IMR-90 (cell line): Measurements from ENCODE around the gene AKR7A2. TPM values are rescaled to one million over a fixed set of nuclear protein-coding genes. Genes with fewer than 3 reads are reported as not detected.

Experiments used
- ATAC-seq: fragments of 200-7000 bp; cut with Tn5 transposase; 2 replicates; pipeline ENCODE4 v1.9.1; 2020; ENCODE audit warnings: low read depth, mild to moderate bottlenecking, moderate library complexity
- Bru-seq: library from RNA; stranded (reverse); fragments of 400-500 nt; gene quantifications from one replicate; lab custom pipeline; 2021; lab: Mats Ljungman, UMichigan
- BruChase-seq, 2 experiments: library from RNA; stranded (reverse); fragments of 400-500 nt; gene quantifications; one replicate each; lab custom pipeline; 2021; lab: Mats Ljungman, UMichigan
- BruUV-seq: library from RNA; stranded (reverse); fragments of 400-500 nt; replicated peaks from 2 replicates; lab custom pipeline; 2021; lab: Mats Ljungman, UMichigan
- CTCF ChIA-PET: fragments of 300-600 bp; formaldehyde crosslinking; extraction: SDS; loops from one replicate; lab custom pipeline; 2021; ENCODE audit warnings: antibody characterized with exemption; lab: Yijun Ruan, JAX
- POLR2A ChIA-PET: fragments of 300-600 bp; sonication (Branson Sonifier 250); formaldehyde crosslinking; loops from one replicate; lab custom pipeline; 2022; ENCODE audit warnings: antibody characterized with exemption; ENCODE audit not compliant: unreplicated experiment; lab: Charles Lee
- DNase-seq: peaks from one replicate; pipeline ENCODE4 v3.0.0; 2013
- H2AFZ ChIP-seq: replicated peaks from 2 replicates; pipeline ENCODE3; 2013; ENCODE audit warnings: low read length, mild to moderate bottlenecking; ENCODE audit not compliant: poor library complexity
- H2AK5ac ChIP-seq: 2 replicates; pipeline ENCODE4 v1.6.1; 2013; ENCODE audit warnings: low read depth, low read length, inconsistent platforms
- H2AK9ac ChIP-seq: replicated peaks from 2 replicates; pipeline ENCODE3; 2013; ENCODE audit warnings: mild to moderate bottlenecking, low read depth, low read length, moderate library complexity; ENCODE audit not compliant: poor library complexity
- H2BK120ac ChIP-seq: 2 replicates; pipeline ENCODE4 v1.6.1; 2013; ENCODE audit warnings: low read depth, low read length, inconsistent platforms
- H2BK15ac ChIP-seq: 3 replicates; pipeline ENCODE4 v1.6.1; 2013; ENCODE audit warnings: low read depth, low read length, inconsistent platforms
- H2BK20ac ChIP-seq: 2 replicates; pipeline ENCODE4 v1.6.1; 2013; ENCODE audit warnings: low read depth, mild to moderate bottlenecking, inconsistent platforms, low read length, moderate library complexity
- H2BK5ac ChIP-seq: 2 replicates; pipeline ENCODE4 v1.6.1; 2013; ENCODE audit warnings: mild to moderate bottlenecking, low read depth, low read length, inconsistent platforms; ENCODE audit not compliant: poor library complexity, severe bottlenecking
- H3K14ac ChIP-seq: replicated peaks from 2 replicates; pipeline ENCODE4 v1.6.1; 2013; ENCODE audit warnings: low read depth, low read length, inconsistent platforms
- H3K18ac ChIP-seq: 2 replicates; pipeline ENCODE4 v1.6.1; 2013; ENCODE audit warnings: low read depth, low read length, control low read depth
- H3K23ac ChIP-seq: 2 replicates; pipeline ENCODE4 v1.6.1; 2013; ENCODE audit warnings: low read depth, low read length, inconsistent platforms
- H3K27ac ChIP-seq: 2 replicates; pipeline ENCODE4 v1.5.1; 2013; ENCODE audit warnings: mild to moderate bottlenecking, control low read depth, low read length; ENCODE audit not compliant: insufficient read depth
- H3K27me3 ChIP-seq: 2 replicates; pipeline ENCODE4 v1.6.1; 2013; ENCODE audit warnings: low read length; ENCODE audit not compliant: control insufficient read depth, insufficient read depth
- H3K36me3 ChIP-seq: 2 replicates; pipeline ENCODE4 v1.6.1; 2013; ENCODE audit warnings: low read length, mixed read lengths; ENCODE audit not compliant: control insufficient read depth, insufficient read depth
- H3K4ac ChIP-seq: 2 replicates; pipeline ENCODE4 v1.6.1; 2013; ENCODE audit warnings: low read depth, low read length, inconsistent platforms
- H3K4me1 ChIP-seq: 2 replicates; pipeline ENCODE4 v1.6.1; 2013; ENCODE audit warnings: low read length, mixed read lengths; ENCODE audit not compliant: control insufficient read depth, insufficient read depth
- H3K4me2 ChIP-seq: 2 replicates; pipeline ENCODE4 v1.6.1; 2013; ENCODE audit warnings: low read depth, mild to moderate bottlenecking, control low read depth, low read length, moderate library complexity
- H3K4me3 ChIP-seq: 2 replicates; pipeline ENCODE4 v1.5.1; 2013; ENCODE audit warnings: low read depth, mild to moderate bottlenecking, control low read depth, low read length, moderate library complexity; ENCODE audit not compliant: insufficient read depth
- H3K56ac ChIP-seq: 2 replicates; pipeline ENCODE4 v1.6.1; 2013; ENCODE audit warnings: low read length, inconsistent platforms; ENCODE audit not compliant: insufficient read depth; ENCODE audit errors: extremely low read depth
- H3K79me1 ChIP-seq, 2 experiments: 2 replicates each; pipeline ENCODE4 v1.6.1; 2013; ENCODE audit warnings: low read length in 2 of 2, inconsistent platforms in 1 of 2, low read depth in 1 of 2
- H3K9ac ChIP-seq: 2 replicates; pipeline ENCODE4 v1.6.1; 2013; ENCODE audit warnings: low read depth, low read length, control low read depth
- H3K9me1 ChIP-seq: 2 replicates; pipeline ENCODE4 v1.6.1; 2013; ENCODE audit warnings: low read length, inconsistent platforms; ENCODE audit not compliant: insufficient read depth
- H3K9me3 ChIP-seq: 2 replicates; pipeline ENCODE4 v1.6.1; 2013; ENCODE audit warnings: low read length; ENCODE audit not compliant: control insufficient read depth, insufficient read depth
- H4K20me1 ChIP-seq: 2 replicates; pipeline ENCODE4 v1.6.1; 2013; ENCODE audit warnings: low read length, inconsistent platforms; ENCODE audit not compliant: insufficient read depth
- H4K5ac ChIP-seq: 2 replicates; pipeline ENCODE4 v1.6.1; 2013; ENCODE audit warnings: mild to moderate bottlenecking, low read depth, low read length, control low read depth
- H4K8ac ChIP-seq, 2 experiments: 2 replicates each; pipeline ENCODE4 v1.6.1; 2013; ENCODE audit warnings: low read depth in 2 of 2, low read length in 2 of 2, control low read depth in 1 of 2, inconsistent platforms in 1 of 2
- H4K91ac ChIP-seq: 2 replicates; pipeline ENCODE4 v1.6.1; 2013; ENCODE audit warnings: low read depth, low read length, inconsistent platforms; ENCODE audit not compliant: insufficient read depth
- CHD1 ChIP-seq: IDR thresholded peaks from 2 replicates; pipeline ENCODE4 v1.6.1; 2012; ENCODE audit warnings: low read depth, low read length, improper control_type of control experiment
- FOS ChIP-seq: fragments of 150-350 bp; IDR thresholded peaks from 2 replicates; pipeline ENCODE4 v1.6.1; 2016; ENCODE audit warnings: low read depth, low read length
- MAZ ChIP-seq: IDR thresholded peaks from 2 replicates; pipeline ENCODE4 v1.6.1; 2012; ENCODE audit warnings: low read depth, mild to moderate bottlenecking, low read length, improper control_type of control experiment, moderate library complexity, borderline replicate concordance
- MXI1 ChIP-seq: IDR thresholded peaks from 2 replicates; pipeline ENCODE4 v1.6.1; 2012; ENCODE audit warnings: low read depth, mild to moderate bottlenecking, low read length, moderate library complexity, borderline replicate concordance
- POLR2A ChIP-seq: IDR thresholded peaks from 2 replicates; pipeline ENCODE4 v1.6.1; 2012; ENCODE audit warnings: mild to moderate bottlenecking, low read depth, low read length
- WGBS, 2 experiments: methylation state at CpG; one replicate each; pipeline versions ENCODE4 v1.1.5 to v1.1.7; 2013; ENCODE audit warnings: missing lambda C conversion rate in 2 of 2; ENCODE audit not compliant: insufficient read length in 1 of 2; ENCODE audit errors: extremely low coverage in 2 of 2; 5-methylcytosine and 5-hydroxymethylcytosine counted together
- dilution Hi-C: fragments of 300-500 bp; cut with HindIII; formaldehyde crosslinking; loops from one replicate; pipeline ENCODE4 v1.14.3; 2018; ENCODE audit warnings: low sequenced_read_pairs; ENCODE audit not compliant: unreplicated experiment
- in situ Hi-C: fragments of 300-500 bp; cut with MboI; formaldehyde crosslinking; loops from 3 replicates; pipeline ENCODE4 v1.14.3; 2019; ENCODE audit warnings: low sequenced_read_pairs, inconsistent platforms, mixed read lengths
- intact Hi-C: fragments of 100-400 bp; cut with micrococcal nuclease; formaldehyde crosslinking; loops from 2 replicates; pipeline ENCODE4 v1.10.0; 2022
- long read RNA-seq: library from polyadenylated mRNA; unstranded; transcript quantifications from one replicate; pipeline ENCODE4 v2.0.0, GENCODE V29; 2021; ENCODE audit not compliant: unreplicated experiment
- polyA plus RNA-seq, 3 experiments: library from polyadenylated mRNA; depleted of rRNA; stranded (reverse); fragments of >200 nt; gene quantifications; 2 replicates each; pipeline ENCODE4 v1.2.3, GENCODE V29; 2012; ENCODE audit warnings: low replicate concordance in 1 of 3
- total RNA-seq: library from RNA; depleted of rRNA; stranded (reverse); fragments of >200 nt; gene quantifications from 2 replicates; pipeline ENCODE4 v1.2.3, GENCODE V29; 2012; rRNA removed
- TF ChIP-seq, protein P1 (sequence below): fragments of 150-350 bp; IDR thresholded peaks from 2 replicates; pipeline ENCODE4 v1.6.1; 2017; ENCODE audit warnings: mild to moderate bottlenecking, antibody characterized with exemption, low read length, low read depth

Gene AKR7A2
- total RNA-seq: 50.5 and 60.2 TPM in 2 replicates
- polyA plus RNA-seq (2012; rRNA removed): 55.8 and 70.8 TPM in 2 replicates
- 67.7 and 109 TPM in 2 replicates for polyA plus RNA-seq (2012; cell fraction: cytosol; rRNA removed)
- polyA plus RNA-seq (2012; cell fraction: nucleus; rRNA removed; ENCODE audit: low replicate concordance): 26.6 and 48.2 TPM in 2 replicates
- percentile 71 among the genes with signal in this experiment for Bru-seq, nascent RNA
- percentile 81 among the genes with signal in this experiment for BruChase-seq, experiment 1, labeled RNA remaining after a 6-hour chase
- BruChase-seq, experiment 2, labeled RNA remaining after a 2-hour chase: percentile 77 among the genes with signal in this experiment
- long read RNA-seq, transcript AKR7A2-201 (7 exons, 1,362 nt): major isoform, 77 of 90 reads
- long read RNA-seq, partial matches to known transcripts: 4 of 90 reads
- long read RNA-seq, other reads (novel, unspliced or antisense): 7 of 90 reads

- H4K91ac ChIP-seq: peak within 1 kb of the TSS; percentile 78; the same call in 1 of the 2 replicates
- peaks cover 15% of the 10 kb centered on the region for H3K36me3 ChIP-seq
- dilution Hi-C loops (no loop called here), in situ Hi-C loops (no loop called here), intact Hi-C loops (loop anchor here (5.0 kb wide), 1 partner anchor 60 kb away; the partner anchor contains the start of genes EMC1 and MRTO4)
- peak within 1 kb of the TSS; percentile 37; the same call in 1 of the 3 replicates for H2BK15ac ChIP-seq
- peaks cover 27% of the 10 kb centered on the region for H3K4me1 ChIP-seq
- peak within 1 kb of the TSS; percentile 83 for H2AK5ac ChIP-seq
- H3K9me1 ChIP-seq: peaks cover 40% of the 10 kb centered on the region
- peak; percentile 89 for DNase-seq
- peak within 1 kb of the TSS; percentile 51 for H3K56ac ChIP-seq
- no peaks in the 10 kb centered on the region for H3K9me3 ChIP-seq
- H2AFZ ChIP-seq: peak within 1 kb of the TSS; percentile 96
- peak within 1 kb of the TSS; percentile 99 for H2AK9ac ChIP-seq
- H3K23ac ChIP-seq: peak within 1 kb of the TSS; percentile 84
- 1% methylated on average over 40 of the region's 105 CpGs; no CpG with 5 or more reads in 1 of the 2 experiments for WGBS, 2 experiments
- peak within 1 kb of the TSS; percentile 18; the same call in 1 of the 2 replicates for H2BK120ac ChIP-seq
- peak within 1 kb of the TSS; percentile 85 for H3K9ac ChIP-seq
- BruUV-seq: TSS peak; percentile 47
- peaks cover 27 to 81% of the 10 kb centered on the region in 2 experiments for H3K79me1 ChIP-seq
- peak within 1 kb of the TSS; percentile 64 to 80; a peak in 3 of 4 replicates for H4K8ac ChIP-seq
- H3K4me3 ChIP-seq: peak within 1 kb of the TSS; percentile 96
- peaks cover 30% of the 10 kb centered on the region for H4K20me1 ChIP-seq
- H2BK20ac ChIP-seq: no peak within 1 kb of the TSS
- H3K4ac ChIP-seq: peak within 1 kb of the TSS; percentile 75
- peak; percentile 93 for ATAC-seq
- peak within 1 kb of the TSS; percentile 71 for H2BK5ac ChIP-seq
- peak within 1 kb of the TSS; percentile 87 for H3K14ac ChIP-seq
- peak within 1 kb of the TSS; percentile 87 for H3K27ac ChIP-seq
- POLR2A ChIA-PET: no interaction called here
- TF ChIP-seq, protein P1, sequence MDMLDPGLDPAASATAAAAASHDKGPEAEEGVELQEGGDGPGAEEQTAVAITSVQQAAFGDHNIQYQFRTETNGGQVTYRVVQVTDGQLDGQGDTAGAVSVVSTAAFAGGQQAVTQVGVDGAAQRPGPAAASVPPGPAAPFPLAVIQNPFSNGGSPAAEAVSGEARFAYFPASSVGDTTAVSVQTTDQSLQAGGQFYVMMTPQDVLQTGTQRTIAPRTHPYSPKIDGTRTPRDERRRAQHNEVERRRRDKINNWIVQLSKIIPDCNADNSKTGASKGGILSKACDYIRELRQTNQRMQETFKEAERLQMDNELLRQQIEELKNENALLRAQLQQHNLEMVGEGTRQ: peak; percentile 92
- TF ChIP-seq POLR2A (peak; percentile 81), MAZ (peak; percentile 92; the same call in 1 of the 2 replicates), CHD1 (no peak), MXI1 (peak; percentile 76), FOS (peak; percentile 61)
- peak within 1 kb of the TSS; percentile 98 for H3K4me2 ChIP-seq
- peak within 1 kb of the TSS; percentile 65 for H4K5ac ChIP-seq
- CTCF ChIA-PET: no interaction called here
- no peaks in the 10 kb centered on the region for H3K27me3 ChIP-seq
- peak within 1 kb of the TSS; percentile 13 for H3K18ac ChIP-seq
Measured at GRCh38 chr1:19311931-19312781, at the start of gene AKR7A2, which contains the start of gene SLC66A1. AKR7A2 (minus strand) TSS chr1:19312144; CDS start chr1:19312124, 20 bp downstream. SLC66A1 (plus strand) TSS chr1:19312326; CDS start chr1:19317678, 5,352 bp downstream.
